Activated CD4-positive, alpha-beta T cell treated with anti-CD3 and anti-CD28 coated beads for 4 hours (primary cell): ENCODE data around the gene NME4.
A peak's percentile ranks its signal among the peaks of the same experiment; 100 is the strongest.
"Not testable (repeated sequence)": the region's sequence is repeated elsewhere in the genome, so short reads cannot be mapped to it uniquely, and the experiment has no call there.

Experiments used
- DNase-seq, 2 donors: peaks; one replicate each; pipeline ENCODE4 v3.0.0-alpha.2; 2020

Gene NME4

DNA sequence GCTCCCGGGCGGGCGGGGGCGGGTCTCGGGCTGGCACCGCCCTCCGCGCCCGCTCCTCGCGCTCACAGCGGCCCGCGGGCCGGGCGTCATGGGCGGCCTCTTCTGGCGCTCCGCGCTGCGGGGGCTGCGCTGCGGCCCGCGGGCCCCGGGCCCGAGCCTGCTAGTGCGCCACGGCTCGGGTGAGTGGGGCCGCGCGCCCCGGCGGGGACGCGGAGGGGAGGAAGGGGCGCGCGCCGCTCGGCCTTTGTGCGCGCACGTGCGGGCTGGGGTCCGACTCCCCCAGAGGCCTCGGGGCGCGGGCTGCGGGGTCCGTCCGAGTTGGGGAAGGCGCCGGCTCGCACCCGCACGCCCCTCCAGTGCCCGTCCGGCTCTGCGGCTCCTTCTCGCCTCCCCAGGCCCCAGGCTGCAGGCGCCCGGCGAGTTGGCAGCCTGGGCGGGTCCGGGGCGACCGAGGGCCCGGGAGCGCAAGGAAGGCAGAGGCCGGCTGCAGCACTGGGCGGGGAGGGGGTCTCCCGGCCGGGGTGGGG, at the start of gene NME4:
NME4 (plus strand) TSS at position 65 of the 527 bp plus-strand sequence; CDS start at position 89, 24 bp downstream.
- DNase-seq: no peak

DNA sequence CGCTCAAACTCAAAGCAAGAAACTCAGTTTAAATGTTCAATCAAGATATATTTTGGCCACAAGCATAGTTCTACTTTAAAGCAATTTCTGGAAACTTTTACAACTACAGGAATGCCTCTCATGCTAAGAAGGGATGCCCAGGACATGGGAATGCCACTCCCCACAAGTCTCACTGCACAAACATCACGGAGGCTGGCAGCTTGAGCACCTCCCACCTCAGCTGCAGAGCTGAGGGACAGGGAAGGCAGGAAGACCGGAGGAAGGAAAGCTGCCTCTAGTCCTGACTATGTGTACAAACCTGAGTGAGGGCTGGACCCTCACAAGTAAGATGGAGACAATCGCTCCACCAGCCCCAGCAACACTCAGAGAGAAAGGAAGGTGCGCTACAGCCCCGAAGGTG, 49.8 kb upstream of the NME4 start:
- DNase-seq: no peak

DNA sequence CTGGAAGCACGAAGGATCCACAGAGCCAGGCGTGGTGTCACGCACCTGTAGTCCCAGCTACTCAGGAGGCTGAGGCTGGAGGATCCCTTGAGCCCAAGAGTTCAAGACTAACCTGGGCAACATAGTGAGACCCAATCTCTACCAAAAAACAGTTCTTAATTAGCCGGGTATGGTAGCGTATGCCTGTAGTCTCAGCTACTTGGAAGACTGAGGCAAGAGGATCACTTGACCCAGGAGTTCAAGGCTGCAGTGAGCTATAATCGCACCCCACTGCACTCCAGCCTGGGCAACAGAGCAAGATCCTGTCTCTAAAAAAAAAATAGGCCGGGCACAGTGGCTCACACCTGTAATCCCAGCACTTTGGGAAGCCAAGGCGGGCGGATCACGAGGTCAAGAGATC, 48.5 kb upstream of the NME4 start:
- not testable (repeated sequence) for DNase-seq

DNA sequence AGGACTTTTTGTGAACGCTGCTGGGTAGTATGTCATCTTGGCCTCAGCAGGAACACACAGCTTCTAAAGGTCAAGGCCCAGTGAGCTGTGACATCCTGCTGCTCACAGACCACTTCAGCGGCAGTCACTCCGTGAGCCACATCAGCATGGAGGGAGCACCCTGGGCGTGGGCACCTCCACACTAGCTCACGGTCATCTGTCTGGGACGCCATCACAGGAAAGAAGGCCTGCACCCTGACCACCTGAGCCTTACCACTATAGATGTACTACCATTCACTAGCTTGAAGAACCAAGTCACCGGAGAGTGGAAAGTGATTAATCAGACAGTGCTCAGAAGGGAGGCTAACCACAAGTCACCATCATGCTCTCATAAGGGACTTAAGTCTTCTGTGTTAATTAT, 47.8 kb upstream of the NME4 start:
- DNase-seq: no peak

DNA sequence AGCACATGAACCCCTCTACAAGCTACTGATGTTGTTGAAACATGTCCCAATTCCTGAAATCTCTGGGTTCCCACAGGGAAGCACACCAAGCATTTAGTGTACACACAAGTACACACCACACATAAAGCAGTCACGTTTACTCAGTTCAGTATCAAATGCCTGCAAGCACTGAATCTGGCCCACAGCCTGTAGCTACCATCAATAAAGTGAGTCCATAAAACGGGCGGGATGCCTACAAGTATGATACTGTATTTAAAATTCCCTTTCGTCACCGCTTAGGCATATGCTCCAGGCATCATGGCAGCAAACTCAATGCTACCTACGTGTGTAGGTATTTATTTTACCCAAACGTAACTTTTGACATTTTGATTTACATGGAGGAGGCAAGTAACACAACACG, 46.8 kb upstream of the NME4 start:
- no peak for DNase-seq

DNA sequence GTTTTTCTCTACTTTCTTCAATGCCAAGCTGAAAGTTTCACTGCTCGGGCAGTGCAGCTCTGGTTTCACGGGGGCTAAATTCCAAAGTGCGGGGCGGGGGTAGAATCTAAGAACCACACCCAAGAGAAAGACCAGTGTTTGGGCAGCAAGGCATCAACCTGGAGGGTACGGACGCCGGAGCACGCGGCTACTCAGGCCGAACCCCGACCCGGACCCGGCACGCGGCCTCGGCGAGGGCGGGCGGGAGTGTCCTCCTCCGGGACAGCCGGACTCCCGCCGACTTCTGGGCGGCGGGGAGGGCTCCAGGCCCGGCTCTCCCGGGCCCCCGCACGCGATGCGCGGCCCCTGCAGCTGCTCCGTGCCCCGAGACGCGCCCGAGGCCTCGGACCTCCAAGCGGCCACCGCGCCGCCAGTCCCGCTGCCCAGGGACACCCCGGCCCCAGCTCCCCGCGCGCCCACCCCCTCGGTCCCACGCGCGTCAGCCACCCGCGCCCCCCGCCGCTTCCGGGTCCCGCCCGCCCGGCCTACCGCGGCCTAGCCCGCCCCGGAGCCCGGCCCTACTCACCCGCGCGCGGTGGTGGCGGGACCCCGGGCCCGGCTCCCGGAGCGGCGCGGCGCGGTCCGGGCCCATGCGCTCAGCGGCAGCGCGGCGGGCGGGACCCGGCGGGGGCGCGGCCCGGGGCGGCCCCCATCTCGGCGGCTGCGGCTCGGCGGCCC, 45.0 kb upstream of the NME4 start:
- DNase-seq: peak; percentile 28 to 38

DNA sequence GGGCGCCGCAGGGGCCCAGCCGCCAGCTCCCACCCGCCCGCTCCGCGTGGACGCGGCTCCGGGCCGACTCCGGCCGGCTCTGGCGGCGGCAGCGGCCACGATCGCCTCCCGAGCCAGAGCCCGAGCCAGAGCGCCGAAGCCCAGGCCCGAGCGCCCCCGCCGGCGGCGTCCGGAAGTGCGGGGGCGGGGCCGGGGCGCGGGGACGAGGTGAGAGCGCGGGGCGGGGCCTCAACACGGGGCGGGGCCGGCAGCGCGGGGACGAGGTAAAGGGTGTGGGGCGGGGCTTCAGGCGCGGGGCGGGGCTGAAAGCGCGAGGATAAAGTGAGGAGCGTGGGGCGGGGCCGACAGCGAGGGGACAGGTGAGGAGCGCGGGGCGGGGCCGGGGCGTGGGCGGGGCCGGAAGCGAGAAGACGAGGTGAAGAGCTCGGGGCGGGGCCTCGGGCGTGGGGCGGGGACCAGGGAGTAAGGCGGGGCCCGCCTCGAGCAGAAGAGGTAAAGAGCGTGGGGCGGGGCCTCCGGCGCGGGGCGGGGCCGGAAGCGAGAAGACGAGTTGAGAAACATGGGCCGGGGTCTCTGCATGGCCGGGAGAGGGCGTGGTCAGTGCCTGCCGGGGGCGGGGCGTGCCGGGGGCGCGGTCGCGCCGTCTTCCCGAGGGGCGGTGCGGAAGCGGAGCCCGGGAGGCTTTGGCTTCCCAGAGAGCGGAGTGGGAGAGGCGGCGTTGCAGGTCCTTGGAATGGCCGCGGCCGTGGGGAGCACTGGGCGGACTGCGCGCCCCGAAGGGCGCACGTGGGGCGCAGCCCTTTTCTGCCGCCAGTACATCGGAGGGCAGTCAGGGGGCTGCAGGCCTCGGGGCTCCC, 44.2 kb upstream of the NME4 start, which contains the start of gene AXIN1:
AXIN1 (minus strand) TSS at position 177 of the 857 bp plus-strand sequence. CDS start 5,698 bp downstream, outside the sequence.
- peak; percentile 100 for DNase-seq

DNA sequence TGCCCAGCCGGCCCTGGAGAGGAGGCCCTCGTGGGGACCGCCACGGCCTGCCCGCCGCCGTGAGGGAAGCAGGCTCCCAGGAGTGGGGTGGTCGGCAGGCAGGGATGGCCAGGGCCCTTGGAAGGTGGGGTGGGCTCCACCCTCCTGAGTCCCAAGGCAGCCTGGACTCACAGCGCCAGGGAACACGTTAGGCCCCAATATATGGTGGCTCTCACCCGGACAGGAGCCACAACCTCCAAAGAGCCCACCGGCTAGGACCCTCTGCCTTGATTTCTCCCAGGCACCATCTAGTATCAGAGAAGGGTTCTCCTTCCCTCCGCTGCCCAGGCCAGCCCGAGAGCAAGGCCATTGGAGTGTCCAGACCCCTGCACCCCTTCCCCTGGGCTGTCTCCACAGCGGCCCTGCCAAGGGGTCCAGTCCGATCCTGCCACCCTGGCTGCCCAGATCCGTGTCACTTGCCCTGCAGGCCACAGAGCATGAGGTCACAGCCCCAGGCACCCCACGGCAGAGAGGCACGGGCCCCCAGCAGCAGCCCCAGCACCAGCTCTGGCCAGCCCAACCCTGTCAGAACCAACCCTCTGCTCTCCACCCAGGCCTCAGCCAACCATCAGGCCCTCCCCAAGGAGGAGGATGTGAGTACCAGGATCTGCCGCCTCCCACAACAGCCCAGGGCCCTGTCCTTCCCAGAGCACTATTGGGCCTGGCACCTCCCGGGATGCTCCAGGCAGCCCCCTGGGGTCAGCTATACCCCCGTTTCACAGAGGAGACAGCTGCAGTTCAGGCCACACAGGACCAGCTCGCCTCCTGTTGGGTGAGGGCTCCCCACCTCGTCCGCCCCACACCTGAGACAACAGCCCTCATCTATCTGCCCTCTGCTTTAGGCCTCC, 43.4 kb upstream of the NME4 start:
- no peak for DNase-seq

DNA sequence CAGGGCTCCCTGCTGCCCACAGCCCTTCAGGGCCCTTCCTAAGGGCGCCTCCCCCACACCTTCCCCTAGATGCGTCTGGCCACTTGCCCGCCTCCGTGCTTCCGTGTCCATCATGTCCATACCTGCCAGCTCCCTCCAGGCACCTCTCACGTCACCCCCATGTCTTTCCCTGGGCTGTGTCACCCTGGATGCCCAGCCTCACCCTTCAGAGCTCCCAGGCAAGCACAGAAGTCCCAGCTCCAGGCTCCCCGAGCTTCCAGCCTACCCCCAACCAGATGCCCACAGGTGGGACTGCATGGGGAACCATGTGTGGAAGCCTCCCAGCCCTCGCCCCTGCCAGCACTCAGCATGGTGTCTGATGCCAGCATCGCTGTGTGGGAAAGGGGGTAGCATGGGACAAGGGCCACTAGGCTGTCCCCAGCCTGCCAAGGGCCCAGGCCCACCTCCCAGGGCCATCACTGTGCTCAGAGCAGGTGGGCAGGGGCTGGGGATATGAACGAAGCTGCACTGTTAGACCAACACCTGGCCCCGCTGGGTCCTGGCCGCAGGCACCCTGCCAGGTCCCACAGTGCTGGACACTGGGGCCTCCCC, 42.6 kb upstream of the NME4 start:
- no peak for DNase-seq

DNA sequence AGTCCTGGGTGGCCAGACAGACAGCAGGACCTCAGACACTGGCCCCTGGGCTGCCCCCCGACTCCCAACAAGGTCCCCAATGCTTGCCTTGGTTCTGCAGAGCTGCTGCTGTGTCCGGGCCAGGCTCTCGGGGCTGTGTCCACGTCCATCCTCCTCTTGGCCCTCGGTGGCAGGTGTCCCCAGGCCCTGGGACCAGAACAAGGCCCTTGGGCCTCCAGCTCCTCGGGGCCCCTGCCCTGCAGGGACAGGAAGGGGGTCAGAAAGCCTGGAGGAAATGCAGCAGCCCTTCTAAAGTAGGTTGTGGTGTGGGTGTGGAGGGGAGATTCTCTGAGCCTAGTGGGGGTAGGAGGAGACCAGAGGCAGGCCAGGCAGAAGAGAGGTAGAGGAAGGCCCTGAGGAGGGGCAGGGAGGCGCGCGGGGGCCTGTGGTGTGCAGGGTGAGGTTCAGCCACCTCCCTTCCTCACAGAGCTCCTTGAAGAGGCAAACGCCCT, 42.0 kb upstream of the NME4 start:
- no peak for DNase-seq

DNA sequence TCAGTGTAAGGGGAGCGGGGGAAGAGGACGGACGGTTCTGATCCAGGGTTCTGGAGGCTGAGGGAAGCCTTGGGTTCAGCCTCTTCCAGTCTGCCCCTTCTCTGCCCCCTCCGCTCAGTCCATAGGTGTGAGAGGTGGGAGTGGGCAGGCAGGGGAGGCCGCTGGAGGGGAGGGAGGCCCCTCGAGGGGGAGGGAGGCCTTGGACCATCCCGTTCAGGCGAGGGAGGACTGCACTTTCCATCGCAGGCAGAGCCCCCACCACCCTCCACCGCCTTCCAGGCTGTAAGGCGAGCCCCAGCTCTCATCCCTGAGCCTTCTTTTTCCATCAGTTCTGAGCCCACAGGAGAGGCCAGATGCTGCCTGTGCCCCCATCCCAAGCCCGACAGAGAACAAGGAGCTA, 40.3 kb upstream of the NME4 start:
- no peak for DNase-seq

DNA sequence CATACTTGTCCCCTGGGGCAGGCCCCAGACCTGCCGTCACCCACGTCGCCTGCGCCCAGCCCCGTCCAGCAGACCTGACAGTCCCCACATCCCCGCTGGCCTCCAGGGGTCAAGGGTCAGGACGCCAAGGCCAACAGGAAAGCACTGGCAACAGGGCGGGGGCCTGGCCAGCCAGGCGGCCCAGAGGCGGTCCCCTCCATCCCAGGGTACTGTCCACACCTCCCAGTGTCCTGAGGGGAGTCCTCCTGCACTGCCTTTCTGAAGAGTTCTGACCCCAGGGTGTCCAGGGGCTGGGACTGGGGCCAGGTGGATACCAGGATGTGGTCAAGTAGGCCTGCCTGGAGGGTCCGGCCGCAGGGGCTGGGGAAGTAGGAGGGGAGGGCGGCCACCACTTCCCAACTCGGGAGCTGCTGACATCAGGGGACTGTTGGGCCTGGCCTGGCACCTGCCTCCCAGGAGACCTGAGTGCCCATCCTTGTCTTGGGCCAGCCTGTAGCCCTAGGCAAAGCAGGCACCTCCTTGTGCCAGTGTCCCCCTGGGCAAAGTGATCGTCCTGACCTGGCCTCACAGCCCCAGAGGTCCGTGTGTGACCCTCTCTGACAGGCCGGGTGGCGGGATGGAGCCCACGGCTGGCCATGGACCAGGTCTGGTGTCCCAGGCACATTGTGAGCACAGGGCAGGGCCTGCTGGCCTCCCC, 37.8 kb upstream of the NME4 start:
- no peak for DNase-seq

DNA sequence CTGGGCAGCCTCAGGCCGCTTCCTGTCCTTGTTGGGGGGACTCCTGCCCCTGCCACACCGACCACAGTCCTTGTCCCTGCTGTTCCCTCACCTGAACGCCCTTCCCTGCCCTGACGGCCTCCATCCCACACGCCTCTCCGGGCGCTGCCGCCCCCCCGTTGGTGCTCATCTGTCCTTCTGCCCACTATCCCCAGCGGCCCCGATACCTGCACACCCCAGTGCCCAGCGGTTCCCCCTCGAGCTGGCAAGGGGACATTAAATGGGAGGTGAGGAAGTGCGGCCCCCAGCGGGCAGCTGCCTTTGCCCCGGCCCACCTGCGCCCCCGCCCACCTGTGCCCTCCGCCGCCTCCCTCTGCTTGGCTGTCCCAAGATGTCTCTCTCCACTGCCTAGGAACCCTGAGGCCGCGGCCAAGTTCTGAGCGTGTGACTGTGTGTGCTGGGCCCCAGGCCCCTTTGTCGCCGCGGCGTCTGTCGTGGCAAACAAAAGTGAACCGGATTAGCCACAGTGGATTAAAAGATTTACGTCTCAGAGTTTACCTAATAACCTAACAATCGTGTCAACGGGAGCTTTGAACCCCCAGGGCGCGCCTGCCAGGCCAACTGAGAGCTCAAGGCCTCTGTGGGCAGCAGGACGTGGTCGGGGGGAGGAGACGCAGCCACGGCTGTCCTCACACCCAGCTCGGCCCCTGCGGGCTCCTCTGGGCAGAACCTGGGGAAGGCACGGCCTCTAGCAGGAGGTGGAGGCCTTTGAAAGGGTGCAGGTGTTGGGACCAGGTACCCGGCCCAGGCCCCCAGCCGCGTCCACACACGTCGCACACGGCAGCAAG, 36.9 kb upstream of the NME4 start:
- no peak for DNase-seq

DNA sequence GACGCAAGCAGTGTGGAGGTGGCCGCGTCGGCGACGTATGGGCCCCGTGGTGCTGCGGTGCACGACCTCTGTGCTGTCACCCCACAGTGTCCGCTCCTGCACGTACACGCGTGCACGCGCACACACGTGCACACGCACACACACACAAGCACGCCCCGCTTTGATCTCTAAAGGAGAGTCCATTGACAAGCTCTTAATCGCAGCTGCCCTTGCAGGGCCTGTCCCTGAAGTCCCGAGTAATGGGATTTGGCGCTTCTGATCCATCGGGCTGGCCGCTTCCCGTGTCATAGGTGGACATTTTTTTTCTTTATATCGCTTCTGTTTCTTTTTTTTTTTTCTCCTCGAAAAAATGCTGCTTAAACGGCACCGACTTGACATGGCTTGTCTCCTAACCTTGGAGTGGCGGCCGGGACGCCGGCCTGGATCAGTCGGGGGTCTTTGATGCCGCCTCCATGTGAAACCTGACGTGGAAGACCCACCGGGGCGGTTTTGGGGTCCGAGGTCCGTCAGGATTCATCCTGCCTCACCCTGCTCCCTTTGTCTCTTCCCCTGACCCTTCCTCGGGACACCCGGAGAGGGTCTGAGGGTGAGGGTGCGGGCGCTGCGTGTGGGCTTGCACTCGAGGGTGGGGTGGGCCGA, 36.2 kb upstream of the NME4 start:
- no peak for DNase-seq

DNA sequence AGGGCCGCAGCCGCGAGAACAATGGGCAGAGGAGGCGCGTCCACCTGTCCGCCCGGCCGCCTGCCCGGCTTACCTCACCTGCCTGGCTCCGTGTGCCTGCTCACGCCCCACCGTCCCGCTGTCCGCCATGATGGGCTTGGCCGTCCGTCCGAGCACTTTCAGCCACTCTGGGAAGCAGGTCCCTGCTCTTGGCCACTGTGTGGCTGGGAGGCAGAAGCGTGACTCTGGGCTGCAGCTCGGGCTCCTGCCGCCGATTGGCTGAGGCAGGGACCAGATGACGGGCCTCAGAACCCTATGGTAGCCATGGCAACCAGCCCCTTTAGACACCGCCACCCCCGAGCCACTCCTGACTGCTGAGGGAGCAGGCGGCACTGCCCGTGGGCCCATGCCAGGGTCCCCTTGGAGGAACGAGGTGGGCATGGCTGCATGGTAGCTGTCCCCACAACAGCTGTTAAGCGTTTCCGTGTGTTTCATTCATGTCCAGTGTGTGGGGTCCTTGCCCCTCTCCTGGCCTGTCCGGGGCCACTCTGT, 35.6 kb upstream of the NME4 start:
- no peak for DNase-seq

DNA sequence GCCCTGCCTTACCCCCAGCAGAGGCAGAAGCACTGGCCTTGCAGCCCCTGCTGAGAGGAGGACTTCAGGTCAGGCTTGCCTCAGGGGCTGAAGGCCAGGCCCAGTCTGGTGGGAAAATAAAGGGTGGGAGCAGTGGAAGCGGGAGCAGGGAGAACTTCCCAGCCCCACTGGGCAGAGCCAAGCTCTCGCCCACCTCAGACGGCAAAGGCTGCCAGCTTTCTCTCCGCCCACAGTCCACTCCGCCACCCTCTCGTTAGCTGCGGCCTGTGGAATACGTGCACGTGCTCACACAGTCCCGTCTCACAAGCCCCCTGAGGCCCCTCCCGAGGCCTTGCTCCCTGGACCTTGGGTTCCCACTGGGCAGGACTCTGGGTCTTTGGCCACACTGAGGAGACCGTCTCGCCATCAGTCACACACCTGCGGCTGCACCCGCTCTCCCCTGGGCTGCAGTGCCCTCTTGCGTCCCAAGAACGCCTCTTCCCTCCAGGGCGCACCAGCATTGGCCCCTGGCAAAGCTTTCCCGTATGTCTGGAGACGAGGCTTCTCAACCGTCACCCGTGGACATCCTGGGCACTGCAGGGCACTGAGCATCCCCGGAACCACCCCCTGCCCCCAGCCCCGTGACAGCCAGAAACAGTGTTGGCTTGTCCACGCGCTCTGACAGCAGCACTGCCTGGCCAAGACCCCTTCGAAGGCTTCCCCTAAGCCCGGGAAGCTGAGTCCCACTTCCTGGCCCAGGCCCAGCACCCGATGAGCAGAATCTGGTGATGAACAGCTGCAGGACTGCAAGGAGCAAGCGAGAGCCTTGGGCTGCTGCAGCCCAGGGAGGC, 34.9 kb upstream of the NME4 start:
- peak; percentile 73 to 75 for DNase-seq

DNA sequence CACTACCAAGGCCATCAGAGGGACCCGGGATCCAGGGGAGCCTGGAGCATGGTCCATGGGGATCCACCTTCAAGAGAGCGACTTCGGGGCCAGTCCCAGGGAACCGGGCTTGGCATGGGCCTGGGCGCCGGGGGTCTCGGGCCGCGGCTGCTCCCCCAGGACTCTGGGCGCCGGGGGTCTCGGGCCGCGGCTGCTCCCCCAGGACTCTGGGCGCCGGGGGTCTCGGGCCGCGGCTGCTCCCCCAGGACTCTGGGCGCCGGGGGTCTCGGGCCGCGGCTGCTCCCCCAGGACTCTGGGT, 34.3 kb upstream of the NME4 start:
- not testable (repeated sequence) for DNase-seq

DNA sequence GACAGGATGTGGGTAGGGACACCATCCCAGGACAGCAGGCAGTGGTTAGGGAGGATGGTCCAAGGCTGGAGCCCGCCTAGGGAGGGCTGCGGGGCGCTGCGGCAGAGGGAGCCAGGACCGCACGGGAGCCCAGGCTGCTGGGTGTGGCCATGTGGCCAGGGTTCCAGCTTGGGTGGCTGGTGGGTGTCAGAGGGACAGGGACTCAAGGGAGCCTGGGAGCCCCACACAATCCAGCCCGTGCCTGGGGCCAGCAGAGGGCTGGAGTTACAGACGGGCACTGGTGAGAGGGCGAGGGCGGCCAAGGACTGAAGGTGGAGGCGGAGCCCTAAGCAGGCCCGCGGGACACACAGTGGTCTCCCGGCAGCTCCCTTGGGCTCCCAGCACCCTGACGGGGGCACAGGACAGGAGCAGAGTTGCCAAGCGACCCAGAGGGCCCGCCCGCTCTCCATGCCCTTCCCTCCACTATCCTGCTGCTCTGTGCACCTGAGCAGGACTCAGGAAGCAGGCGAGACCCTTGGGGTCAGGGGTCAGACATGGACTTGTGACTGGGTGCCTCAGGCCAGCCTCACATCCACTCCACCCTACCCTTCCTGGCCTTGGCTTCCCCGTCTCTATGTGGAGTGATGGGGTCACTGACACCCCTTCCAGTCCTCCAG, 33.8 kb upstream of the NME4 start:
- DNase-seq: no peak
